Vagina (tissue), 2 donors: ENCODE measurements around the gene GPD2. TPM values are rescaled to one million over a fixed set of nuclear protein-coding genes. Genes with fewer than 3 reads are reported as not detected.

ENCODE experiments used
- DNase-seq, 2 donors: peaks; one replicate each; pipeline ENCODE4 v3.0.0-alpha.2; 2017; ENCODE audit errors: extremely low spot score in 2 of 2
- H3K27ac ChIP-seq: fragments of 200-600 bp; sonication (generic); one replicate; pipeline ENCODE4 v1.5.1; 2019
- H3K27me3 ChIP-seq: fragments of 200-600 bp; sonication (generic); one replicate; pipeline ENCODE4 v1.5.1; 2019
- H3K36me3 ChIP-seq, 2 donors: fragments of 200-600 bp; sonication (generic); one replicate each; pipeline ENCODE4 v1.5.1; 2017 to 2019
- H3K4me1 ChIP-seq: fragments of 200-600 bp; sonication (generic); one replicate; pipeline ENCODE4 v1.5.1; 2019
- H3K4me3 ChIP-seq, 2 donors: fragments of 200-600 bp; sonication (generic); 1 replicate in 1 of 2; 2 replicates in 1 of 2; pipeline ENCODE4 v1.5.1; 2016 to 2019
- H3K9me3 ChIP-seq: fragments of 200-600 bp; sonication (generic); one replicate; pipeline ENCODE4 v1.5.1; 2019
- CTCF ChIP-seq, 3 experiments: fragments of 450-650 bp in 2 of 3; fragments of 200-600 bp in 1 of 3; sonication (generic) in 1 of 3; IDR thresholded peaks; one replicate each; pipeline ENCODE4 v1.5.1; 2017 to 2019; ENCODE audit warnings: antibody characterized with exemption in 3 of 3, mild to moderate bottlenecking in 2 of 3, moderate library complexity in 2 of 3
- POLR2A ChIP-seq, 2 donors: fragments of 450-650 bp; IDR thresholded peaks; one replicate each; pipeline ENCODE4 v1.6.1; 2017; ENCODE audit warnings: antibody characterized with exemption in 2 of 2, mild to moderate bottlenecking in 2 of 2, moderate library complexity in 2 of 2
- POLR2AphosphoS5 ChIP-seq, 2 donors: sonication (generic); formaldehyde crosslinking; IDR thresholded peaks; one replicate each; pipeline ENCODE4 v1.9.0; 2017; ENCODE audit warnings: antibody characterized with exemption in 2 of 2, mild to moderate bottlenecking in 2 of 2, low read depth in 1 of 2; ENCODE audit not compliant: insufficient read depth in 1 of 2
- intact Hi-C: fragments of 100-400 bp; cut with DNase I; formaldehyde crosslinking; loops from one replicate; pipeline ENCODE4 v1.15.1; 2023
- total RNA-seq: library from RNA; depleted of rRNA; stranded (reverse); fragments of >200 nt; gene quantifications from one replicate; pipeline ENCODE4 v1.2.3, GENCODE V29; 2016

Gene GPD2
- total RNA-seq, 1 donor from 2014 or later: 30.4 TPM

- Histone ChIP-seq H3K27me3 (no peaks in the 10 kb centered on the region), H3K4me1 (peaks cover 38% of the 10 kb centered on the region), H3K36me3 (no peaks in the 10 kb centered on the region), H3K9me3 (no peaks in the 10 kb centered on the region), H3K4me3 (no peak overlapping the region), H3K27ac (no peak overlapping the region)
- DNase-seq: no peak
- intact Hi-C loops: no loop called here
- no peak for TF ChIP-seq CTCF (IDR thresholded peaks at IDR 0.05)
- peak in 1 of 2 donors; percentile 15 for TF ChIP-seq POLR2AphosphoS5 (IDR thresholded peaks at IDR 0.05; ENCODE audit: insufficient read depth in 1 of 2, low read depth in 1 of 2)
These were observed 38.2 kb downstream of the GPD2 start for GRCh38 chr2:156474401-156474800.

GRCh38 chr2:156476021-156476849, 40.1 kb downstream of the GPD2 start:
- Histone ChIP-seq H3K9me3 (no peaks in the 10 kb centered on the region), H3K4me1 (peaks cover 32% of the 10 kb centered on the region), H3K4me3 (no peak overlapping the region), H3K36me3 (no peaks in the 10 kb centered on the region), H3K27me3 (no peaks in the 10 kb centered on the region), H3K27ac (no peak overlapping the region)
- TF ChIP-seq CTCF (IDR thresholded peaks at IDR 0.05): no peak
- DNase-seq: no peak
- intact Hi-C loops: no loop called here

GRCh38 chr2:156476850-156477206, 40.6 kb downstream of the GPD2 start:
- TF ChIP-seq POLR2AphosphoS5 (IDR thresholded peaks at IDR 0.05; ENCODE audit: insufficient read depth in 1 of 2, low read depth in 1 of 2) (no peak), POLR2A (IDR thresholded peaks at IDR 0.05) (no peak), CTCF (IDR thresholded peaks at IDR 0.05) (no peak)
- peaks cover 27% of the 10 kb centered on the region for H3K4me1 ChIP-seq
- no peaks in the 10 kb centered on the region for H3K9me3 ChIP-seq
- H3K27me3 ChIP-seq: no peaks in the 10 kb centered on the region
- no peak for DNase-seq
- no peaks in the 10 kb centered on the region for H3K36me3 ChIP-seq
- H3K4me3 ChIP-seq: no peak overlapping the region
- intact Hi-C loops: no loop called here
- no peak overlapping the region for H3K27ac ChIP-seq

GRCh38 chr2:156480376-156480775, 44.2 kb downstream of the GPD2 start:
- Histone ChIP-seq H3K4me1 (peaks cover 31% of the 10 kb centered on the region), H3K36me3 (no peaks in the 10 kb centered on the region), H3K4me3 (no peak overlapping the region), H3K27me3 (no peaks in the 10 kb centered on the region), H3K27ac (no peak overlapping the region), H3K9me3 (no peaks in the 10 kb centered on the region)
- intact Hi-C loops: no loop called here
- no peak for DNase-seq
- TF ChIP-seq POLR2AphosphoS5 (IDR thresholded peaks at IDR 0.05; ENCODE audit: insufficient read depth in 1 of 2, low read depth in 1 of 2) (no peak), CTCF (IDR thresholded peaks at IDR 0.05) (no peak), POLR2A (IDR thresholded peaks at IDR 0.05) (no peak)

- intact Hi-C loops: no loop called here
- Histone ChIP-seq H3K4me3 (no peak overlapping the region), H3K27me3 (no peaks in the 10 kb centered on the region), H3K4me1 (peaks cover 22% of the 10 kb centered on the region), H3K9me3 (no peaks in the 10 kb centered on the region), H3K27ac (no peak overlapping the region), H3K36me3 (no peaks in the 10 kb centered on the region)
- TF ChIP-seq POLR2AphosphoS5 (IDR thresholded peaks at IDR 0.05; ENCODE audit: insufficient read depth in 1 of 2, low read depth in 1 of 2) (no peak), CTCF (IDR thresholded peaks at IDR 0.05) (no peak), POLR2A (IDR thresholded peaks at IDR 0.05) (no peak)
- no peak for DNase-seq
These were observed 45.1 kb downstream of the GPD2 start for GRCh38 chr2:156481312-156481711.
